ENCODE data around the gene ABCB1.

The ABCB1 gene

GRCh38 chr7:87596136-87596535 is 4.5 kb downstream of the ABCB1 start:
- TF ChIP-seq, protein P1, sequence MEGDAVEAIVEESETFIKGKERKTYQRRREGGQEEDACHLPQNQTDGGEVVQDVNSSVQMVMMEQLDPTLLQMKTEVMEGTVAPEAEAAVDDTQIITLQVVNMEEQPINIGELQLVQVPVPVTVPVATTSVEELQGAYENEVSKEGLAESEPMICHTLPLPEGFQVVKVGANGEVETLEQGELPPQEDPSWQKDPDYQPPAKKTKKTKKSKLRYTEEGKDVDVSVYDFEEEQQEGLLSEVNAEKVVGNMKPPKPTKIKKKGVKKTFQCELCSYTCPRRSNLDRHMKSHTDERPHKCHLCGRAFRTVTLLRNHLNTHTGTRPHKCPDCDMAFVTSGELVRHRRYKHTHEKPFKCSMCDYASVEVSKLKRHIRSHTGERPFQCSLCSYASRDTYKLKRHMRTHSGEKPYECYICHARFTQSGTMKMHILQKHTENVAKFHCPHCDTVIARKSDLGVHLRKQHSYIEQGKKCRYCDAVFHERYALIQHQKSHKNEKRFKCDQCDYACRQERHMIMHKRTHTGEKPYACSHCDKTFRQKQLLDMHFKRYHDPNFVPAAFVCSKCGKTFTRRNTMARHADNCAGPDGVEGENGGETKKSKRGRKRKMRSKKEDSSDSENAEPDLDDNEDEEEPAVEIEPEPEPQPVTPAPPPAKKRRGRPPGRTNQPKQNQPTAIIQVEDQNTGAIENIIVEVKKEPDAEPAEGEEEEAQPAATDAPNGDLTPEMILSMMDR (IDR thresholded peaks at IDR 0.05) = no peak

DNA sequence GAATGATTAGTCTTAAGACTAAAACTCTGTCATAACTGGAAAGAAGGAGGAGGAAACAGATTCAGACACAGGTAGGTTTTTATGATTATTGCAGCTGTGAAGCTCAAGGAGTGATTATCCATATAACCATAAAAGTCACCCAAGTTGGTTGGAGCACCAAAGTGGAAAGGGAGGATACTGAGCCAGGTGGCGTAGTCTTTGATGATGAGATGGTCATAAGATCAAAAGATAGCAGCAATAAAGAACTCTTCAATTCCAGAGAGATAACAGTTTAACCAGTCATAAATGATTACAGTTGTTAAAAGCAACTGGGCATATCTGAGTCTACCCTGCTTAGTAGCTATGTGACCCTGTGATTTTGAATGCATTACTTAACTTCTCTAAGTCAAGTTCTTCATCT is 8.4 kb downstream of the ABCB1 start:
- TF ChIP-seq, protein P1 (IDR thresholded peaks at IDR 0.05) = no peak

- TF ChIP-seq, protein P1 (IDR thresholded peaks at IDR 0.05) = no peak
Measured at GRCh38 chr7:87591211-87591610, 9.5 kb downstream of the ABCB1 start.

GRCh38 chr7:87590578-87590977 is 10.1 kb downstream of the ABCB1 start:
- TF ChIP-seq, protein P1 (IDR thresholded peaks at IDR 0.05) = no peak

- TF ChIP-seq, protein P1 (IDR thresholded peaks at IDR 0.05) = no peak
Measured at GRCh38 chr7:87589631-87590030, 11.1 kb downstream of the ABCB1 start.

DNA sequence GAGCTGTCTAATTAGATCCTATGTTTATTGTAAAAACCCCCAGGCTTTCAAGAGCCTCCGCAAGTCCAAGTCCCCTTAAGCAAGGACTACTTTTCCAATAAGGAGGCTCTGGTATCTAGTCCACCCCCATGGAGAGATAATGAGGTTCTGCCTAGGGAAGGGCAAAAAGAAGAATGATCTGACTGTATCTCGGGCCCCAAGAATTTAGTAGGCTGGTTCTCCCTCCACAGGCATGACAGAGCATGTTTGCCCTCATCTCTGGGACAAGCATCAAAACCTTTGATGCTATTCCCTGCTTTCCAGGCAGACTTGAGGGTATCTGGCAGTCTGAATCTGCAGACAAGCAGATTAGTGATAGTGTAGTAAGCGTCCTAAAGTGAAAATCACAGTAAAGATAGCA is 19.0 kb downstream of the ABCB1 start:
- TF ChIP-seq, protein P1 (IDR thresholded peaks at IDR 0.05) = no peak

DNA sequence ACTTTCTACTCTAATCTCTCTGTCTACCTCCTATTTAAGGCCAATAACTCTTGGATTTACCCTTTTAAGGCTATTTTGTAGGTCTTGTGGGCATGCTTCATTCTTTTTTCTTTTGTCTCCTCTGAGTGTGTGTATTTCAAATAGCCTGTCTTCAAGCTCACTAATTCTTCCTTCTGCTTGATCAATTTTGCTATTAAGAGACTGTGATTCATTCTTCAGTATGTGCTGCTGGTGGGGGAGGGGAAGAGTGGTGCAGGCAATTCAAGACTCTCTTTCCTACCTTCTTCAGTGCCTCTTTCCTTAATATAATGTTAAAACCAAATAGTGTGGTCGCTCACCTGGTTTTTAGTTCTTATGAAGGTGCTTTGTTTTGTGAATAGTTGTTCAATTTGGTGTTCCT is 20.0 kb downstream of the ABCB1 start:
- TF ChIP-seq, protein P1 (IDR thresholded peaks at IDR 0.05) = no peak

DNA sequence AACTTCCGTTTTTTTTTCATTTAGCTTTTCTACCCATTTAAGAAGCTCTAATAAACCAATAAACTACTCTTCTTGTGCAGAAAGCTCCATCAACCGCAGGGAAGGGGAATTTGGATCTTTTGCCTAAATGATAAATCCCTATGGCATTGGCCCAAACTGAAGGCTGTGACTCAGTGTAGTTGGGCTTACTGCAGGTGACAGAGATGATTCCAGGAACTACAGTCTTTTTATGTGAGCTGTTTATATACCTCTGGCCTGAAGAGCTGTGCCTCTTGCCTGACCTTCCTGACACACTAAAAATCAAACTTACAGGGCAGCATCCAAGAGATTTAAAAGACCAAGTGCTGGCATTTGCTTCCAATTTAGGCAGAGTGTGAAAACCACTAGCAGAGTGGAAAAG is 25.2 kb downstream of the ABCB1 start:
- TF ChIP-seq, protein P1 (IDR thresholded peaks at IDR 0.05) = no peak
